A673 (cell line): ENCODE measurements around the gene TMEM170A. TPM values are rescaled to one million over a fixed set of nuclear protein-coding genes. Genes with fewer than 3 reads are reported as not detected.

ENCODE experiments used
- BruUV-seq: library from RNA; stranded (reverse); fragments of 400-500 nt; replicated peaks from 2 replicates; lab custom pipeline; 2021; lab: Mats Ljungman, UMichigan
- CTCF ChIA-PET: fragments of 300-600 bp; sonication (Branson Sonifier 250); formaldehyde crosslinking; loops from one replicate; lab custom pipeline; 2022; ENCODE audit warnings: antibody characterized with exemption; lab: Charles Lee
- POLR2A ChIA-PET: fragments of 300-600 bp; sonication (Branson Sonifier 250); formaldehyde crosslinking; loops from one replicate; lab custom pipeline; 2022; ENCODE audit warnings: antibody characterized with exemption; ENCODE audit not compliant: low non-redundant PET; lab: Charles Lee
- DNase-seq: peaks from one replicate; pipeline ENCODE4 v3.0.0-alpha.2; 2015; ENCODE audit warnings: low spot score
- H3K27ac ChIP-seq: fragments of 200-600 bp; sonication (generic); 2 replicates; pipeline ENCODE4 v1.5.1; 2016; ENCODE audit warnings: mixed run types, low read depth, mild to moderate bottlenecking, mixed read lengths, antibody characterized with exemption, low read length; ENCODE audit not compliant: poor library complexity, severe bottlenecking
- H3K27me3 ChIP-seq: fragments of 200-600 bp; sonication (generic); replicated peaks from 2 replicates; pipeline ENCODE4 v1.6.1; 2017; ENCODE audit warnings: mixed run types, low read depth, mild to moderate bottlenecking, mixed read lengths, antibody characterized with exemption, low read length; ENCODE audit not compliant: insufficient read depth, poor library complexity
- H3K36me3 ChIP-seq: fragments of 200-600 bp; sonication (generic); 2 replicates; pipeline ENCODE4 v1.6.1; 2016; ENCODE audit warnings: mixed run types, mild to moderate bottlenecking, mixed read lengths, antibody characterized with exemption, low read length; ENCODE audit not compliant: insufficient read depth, poor library complexity, severe bottlenecking
- H3K4me1 ChIP-seq: fragments of 200-600 bp; sonication (generic); 2 replicates; pipeline ENCODE4 v1.6.1; 2017; ENCODE audit warnings: mixed run types, mild to moderate bottlenecking, mixed read lengths, antibody characterized with exemption, low read length; ENCODE audit not compliant: insufficient read depth, poor library complexity, severe bottlenecking
- H3K4me3 ChIP-seq: fragments of 200-600 bp; sonication (generic); 2 replicates; pipeline ENCODE4 v1.5.1; 2016; ENCODE audit warnings: low read depth, mixed run types, mild to moderate bottlenecking, mixed read lengths, low read length; ENCODE audit not compliant: poor library complexity, severe bottlenecking
- H3K9me3 ChIP-seq: fragments of 200-600 bp; sonication (generic); 2 replicates; pipeline ENCODE4 v1.6.1; 2016; ENCODE audit warnings: mixed run types, low read depth, mild to moderate bottlenecking, mixed read lengths, antibody characterized with exemption, low read length; ENCODE audit not compliant: poor library complexity, severe bottlenecking
- CTCF ChIP-seq: fragments of 300-800, 200-600 bp; sonication (generic); conservative IDR thresholded peaks from 2 replicates; pipeline ENCODE4 v1.5.1; 2017; ENCODE audit warnings: low read depth, mild to moderate bottlenecking, antibody characterized with exemption, low read length, moderate library complexity, mixed read lengths
- EZH2 ChIP-seq: fragments of 200-600 bp; sonication (generic); IDR thresholded peaks from 2 replicates; pipeline ENCODE4 v1.6.1; 2017; ENCODE audit warnings: borderline replicate concordance, low read depth, mild to moderate bottlenecking, mixed read lengths, antibody characterized with exemption, low read length; ENCODE audit not compliant: poor library complexity, severe bottlenecking
- intact Hi-C: fragments of 100-400 bp; cut with micrococcal nuclease; formaldehyde crosslinking; loops from one replicate; pipeline ENCODE4 v1.10.0; 2022; ENCODE audit not compliant: unreplicated experiment
- total RNA-seq: library from RNA; stranded (reverse); gene quantifications from 2 replicates; pipeline ENCODE4 v1.2.3, GENCODE V29; 2021

TMEM170A gene
- total RNA-seq, 1 experiment from 2014 or later: 25.9 TPM

- Histone ChIP-seq H3K4me1 (no peaks in the 10 kb centered on the region), H3K36me3 (no peaks in the 10 kb centered on the region), H3K4me3 (no peak overlapping the region), H3K27ac (no peak overlapping the region), H3K27me3 (no peaks in the 10 kb centered on the region), H3K9me3 (no peaks in the 10 kb centered on the region)
- BruUV-seq: no TSS peak
- TF ChIP-seq EZH2 (no peak), CTCF (no peak)
- ChIA-PET CTCF (no interaction called here), POLR2A (no interaction called here)
- intact Hi-C loops: no loop called here
- DNase-seq: no peak
Measured at GRCh38 chr16:75476817-75477216, 12.3 kb upstream of the TMEM170A start.

GRCh38 chr16:75475420-75475847 lies 10.9 kb upstream of the TMEM170A start:
- no peaks in the 10 kb centered on the region for H3K9me3 ChIP-seq
- ChIA-PET POLR2A (no interaction called here), CTCF (no interaction called here)
- DNase-seq: no peak
- no peaks in the 10 kb centered on the region for H3K36me3 ChIP-seq
- TF ChIP-seq CTCF (no peak), EZH2 (no peak)
- H3K4me1 ChIP-seq: no peaks in the 10 kb centered on the region
- H3K27ac ChIP-seq: no peak overlapping the region
- intact Hi-C loops: no loop called here
- H3K27me3 ChIP-seq: no peaks in the 10 kb centered on the region
- H3K4me3 ChIP-seq: no peak overlapping the region
- BruUV-seq: no TSS peak

DNA sequence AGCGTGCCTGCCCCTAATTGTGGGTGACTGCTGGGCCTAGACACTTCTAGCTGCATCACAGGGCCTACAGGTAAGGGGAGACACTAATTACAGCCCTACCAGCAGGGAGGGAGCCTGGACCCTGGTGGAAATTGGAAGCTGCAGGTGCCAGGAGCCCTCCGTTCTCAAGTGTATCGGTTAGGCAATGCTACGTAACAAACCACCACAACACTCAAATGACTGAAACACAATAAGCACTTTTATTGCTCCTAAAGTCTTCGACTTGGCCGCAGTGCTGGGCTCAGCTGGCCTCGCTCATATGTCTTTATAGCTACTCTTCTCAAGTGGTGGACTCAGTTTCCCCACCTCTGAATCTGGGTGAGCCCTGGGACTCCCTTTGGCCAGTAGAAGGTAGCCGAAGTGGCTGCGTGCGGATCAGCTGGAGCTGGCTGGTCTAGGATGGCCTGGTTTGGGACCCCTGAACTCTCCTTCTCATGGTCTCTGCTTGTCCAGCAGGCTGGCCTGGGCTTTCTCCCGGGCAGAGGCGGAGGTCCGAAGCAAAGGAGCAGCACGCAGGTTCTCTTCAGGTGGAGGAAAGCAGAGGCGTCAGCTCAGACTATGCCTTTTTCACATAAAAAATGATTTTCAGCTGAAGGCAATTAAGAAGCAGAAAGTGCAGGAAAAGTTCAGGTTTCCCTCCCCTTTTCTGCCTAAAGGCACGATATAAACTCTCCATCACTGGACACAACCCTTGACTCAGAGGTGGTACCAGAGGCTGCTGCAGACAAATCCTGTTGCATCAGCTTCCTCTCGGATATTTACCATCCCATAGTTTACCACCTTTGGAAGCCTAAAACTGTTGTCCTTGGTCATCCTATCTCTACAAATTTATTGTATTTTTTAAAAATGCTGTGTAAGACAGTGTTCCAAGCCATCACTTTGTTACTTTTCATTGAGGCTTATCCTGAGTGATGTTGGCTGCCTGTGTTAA lies 8.7 kb upstream of the TMEM170A start:
- ChIA-PET POLR2A (no interaction called here), CTCF (interaction anchor here (1.2 kb wide), 1 partner anchor 291 kb away, joined by 3 read pairs; no protein-coding TSS in a partner anchor)
- intact Hi-C loops: loop anchor here (1.0 kb wide), 1 partner anchor 44 kb away; no protein-coding TSS in a partner anchor
- H3K36me3 ChIP-seq: no peaks in the 10 kb centered on the region
- no peaks in the 10 kb centered on the region for H3K9me3 ChIP-seq
- no TSS peak for BruUV-seq
- H3K27me3 ChIP-seq: no peaks in the 10 kb centered on the region
- DNase-seq: no peak
- H3K4me1 ChIP-seq: no peaks in the 10 kb centered on the region
- no peak for TF ChIP-seq CTCF
- TF ChIP-seq EZH2: no peak
- no peak overlapping the region for H3K4me3 ChIP-seq
- no peak overlapping the region for H3K27ac ChIP-seq
